Activated effector memory CD4-positive, alpha-beta T cell treated with anti-CD3 and anti-CD28 coated beads, Interleukin-2, amount 50 U/mL, for 16 hours (primary cell): ENCODE data around the gene E2F1.
A peak's percentile ranks its signal among the peaks of the same experiment; 100 is the strongest.

Experiments
- DNase-seq: peaks from one replicate; pipeline ENCODE4 v3.0.0-alpha.2; 2020

E2F1 gene

DNA sequence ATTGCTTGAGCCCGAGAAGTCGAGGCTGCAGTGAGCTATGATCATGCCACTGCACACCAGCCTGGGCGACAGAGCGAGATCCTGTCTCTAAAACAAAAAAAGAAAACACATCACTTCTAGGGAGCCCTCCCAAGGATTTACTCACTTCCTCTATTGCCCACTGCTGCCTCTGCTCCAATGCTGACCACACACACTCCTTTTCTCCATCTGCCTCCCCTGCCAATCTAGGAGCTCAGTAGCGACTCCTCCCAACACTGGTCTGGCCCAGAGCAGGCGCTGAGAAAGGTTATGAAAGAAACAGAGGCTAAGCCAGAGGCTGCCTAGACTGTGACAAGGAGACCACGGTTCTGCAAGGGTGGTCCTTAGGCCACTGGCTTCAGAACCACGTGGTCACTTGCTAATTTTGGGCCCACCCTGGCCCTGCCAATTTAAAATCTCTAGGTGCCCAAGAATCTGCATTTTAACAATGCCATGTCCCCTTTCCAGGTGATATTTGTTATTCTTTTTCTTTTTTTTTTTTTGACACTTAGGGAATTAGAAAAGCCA is 1.3 kb upstream of the E2F1 start:
- no peak for DNase-seq

DNA sequence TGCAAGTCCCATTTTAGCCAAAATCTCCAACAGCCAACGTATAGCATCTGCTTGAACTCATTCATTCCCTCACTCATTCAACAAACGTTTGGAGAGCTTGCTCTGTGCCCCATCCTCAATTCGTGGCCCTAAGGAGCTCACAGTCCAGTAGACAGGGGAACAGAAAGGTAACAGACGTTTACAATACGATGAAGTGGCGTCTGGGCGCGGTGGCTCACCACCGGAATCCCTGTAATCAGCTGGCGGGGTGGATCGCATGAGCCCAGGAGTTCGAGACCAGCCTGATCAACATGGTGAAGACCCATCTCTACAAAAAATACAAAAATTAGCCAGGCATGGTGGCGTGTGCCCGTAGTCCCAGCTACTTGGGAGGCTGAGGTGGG is 790 bp upstream of the E2F1 start:
- no peak for DNase-seq

DNA sequence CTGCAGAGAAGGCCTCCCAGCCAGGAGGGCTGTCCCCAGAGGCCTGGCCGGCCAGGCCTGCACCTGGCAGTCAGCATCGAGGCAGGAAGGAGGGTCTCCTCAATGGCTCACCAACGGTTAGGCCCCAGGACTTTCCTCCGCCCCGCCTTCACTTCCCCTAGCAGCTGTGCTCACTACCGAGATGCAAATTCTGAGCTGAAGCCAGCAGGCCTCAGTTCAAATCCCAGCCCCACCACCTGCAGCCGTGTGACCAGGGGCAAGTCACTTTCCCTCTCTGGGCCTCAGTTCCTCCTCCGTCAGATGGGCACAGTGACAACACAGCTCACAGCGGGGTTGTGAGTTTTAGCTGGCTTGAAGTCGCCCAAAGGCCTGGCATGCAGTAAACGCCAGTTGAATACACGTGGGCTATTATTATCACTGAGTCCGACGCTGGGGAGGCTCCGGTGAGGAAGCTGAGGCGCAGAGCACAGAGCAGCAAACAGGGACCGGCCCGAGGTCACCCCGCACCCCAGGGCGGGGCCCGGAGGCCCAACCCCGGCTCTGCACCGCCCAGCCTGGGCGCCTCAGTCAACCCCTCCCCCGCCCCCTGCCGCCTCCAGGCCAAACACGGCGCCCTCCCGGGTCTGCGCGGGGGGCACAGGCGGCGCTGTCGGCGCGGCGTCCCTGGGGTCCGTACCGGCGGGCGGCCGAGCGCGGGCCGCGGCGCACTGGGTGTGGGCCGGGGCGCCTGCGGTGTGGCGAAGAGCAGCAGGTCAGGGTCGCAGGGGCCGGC is 671 bp downstream of the E2F1 start:
- peak; percentile 83 for DNase-seq

DNA sequence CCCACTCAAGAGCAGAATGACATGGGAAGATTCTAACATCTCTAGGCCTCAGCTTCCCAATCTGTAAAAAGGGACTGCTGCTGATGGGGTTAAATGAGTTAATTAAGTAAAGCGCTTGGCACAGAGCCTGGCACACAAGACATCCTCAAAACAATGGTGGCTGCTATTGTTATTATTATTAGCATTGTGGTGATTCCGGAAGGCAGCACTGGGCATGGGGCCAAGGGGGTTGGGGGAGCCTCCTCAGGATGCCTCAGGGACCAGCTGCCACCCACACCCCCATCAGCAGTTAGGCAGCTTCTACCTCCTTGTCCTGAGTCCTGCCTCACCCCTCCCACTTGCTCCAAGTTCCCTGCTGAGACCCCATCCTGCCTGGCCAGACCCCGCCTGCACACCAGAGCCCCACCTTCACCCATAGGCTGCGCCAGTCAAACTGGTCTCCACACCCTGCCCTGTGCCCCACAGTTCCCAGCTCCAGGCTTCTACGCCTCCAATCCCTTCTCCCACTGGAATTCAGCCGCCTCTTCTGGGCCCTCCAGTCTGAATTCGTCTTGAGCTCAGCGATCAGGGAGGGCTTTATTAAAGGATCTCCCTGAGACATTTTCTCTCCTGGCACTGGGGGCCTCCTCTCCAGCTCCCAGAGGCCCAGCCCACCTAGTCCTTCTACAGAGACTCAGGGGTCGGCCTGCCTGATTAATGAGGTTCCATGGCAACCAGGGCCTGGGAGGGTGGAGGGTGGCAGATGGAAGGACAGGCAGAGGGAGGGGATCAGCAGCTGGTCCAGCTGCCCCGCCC is 1.5 kb downstream of the E2F1 start:
- no peak for DNase-seq

DNA sequence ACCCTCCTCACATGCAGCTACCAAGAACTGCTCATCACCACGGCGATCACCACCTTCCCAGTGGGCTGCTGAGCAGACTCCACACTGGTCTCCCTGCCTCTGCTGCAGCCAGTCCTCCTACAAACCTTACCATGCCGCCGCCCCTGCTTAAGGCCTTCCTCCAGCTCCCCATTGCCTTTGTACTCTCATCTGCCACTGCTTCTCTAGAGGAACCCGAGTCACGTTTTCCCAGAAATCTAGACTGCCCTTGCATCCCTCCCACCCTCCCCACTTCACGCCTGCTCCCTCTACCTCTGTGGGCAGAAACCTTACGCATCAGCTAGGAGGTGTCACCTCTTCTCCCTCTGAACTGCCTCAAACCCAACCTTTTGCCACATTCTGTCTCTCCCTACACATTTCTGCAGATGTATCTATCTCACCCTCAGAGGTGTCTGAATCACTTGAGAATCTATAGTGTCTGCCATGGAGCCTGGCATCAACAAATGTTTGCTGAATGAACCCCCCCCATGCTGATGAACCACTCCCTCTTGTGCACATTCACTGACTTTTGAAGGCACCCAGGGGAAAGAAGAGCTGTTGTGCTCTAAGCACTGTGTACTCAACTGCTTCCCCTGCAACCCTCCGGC is 4.3 kb downstream of the E2F1 start:
- DNase-seq: no peak

DNA sequence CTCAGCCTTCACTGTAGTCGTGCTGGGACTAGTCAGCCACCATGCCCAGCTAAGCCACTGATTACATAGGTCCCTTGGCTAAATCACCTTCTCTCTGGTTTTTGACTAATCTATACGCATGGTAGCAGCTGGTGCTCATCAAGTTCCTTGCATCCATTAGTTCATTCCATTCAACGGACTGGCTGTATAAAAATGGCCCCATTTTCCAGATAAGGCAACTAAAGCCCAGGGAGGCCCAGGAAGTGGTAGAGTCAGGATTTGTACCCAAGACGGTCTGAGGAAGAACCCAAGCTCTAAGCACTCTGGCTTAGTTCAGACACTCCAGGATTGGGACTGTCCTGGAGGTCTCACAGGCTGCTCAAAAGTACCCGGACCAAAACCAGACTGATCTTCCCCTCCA is 4.9 kb downstream of the E2F1 start:
- no peak for DNase-seq

DNA sequence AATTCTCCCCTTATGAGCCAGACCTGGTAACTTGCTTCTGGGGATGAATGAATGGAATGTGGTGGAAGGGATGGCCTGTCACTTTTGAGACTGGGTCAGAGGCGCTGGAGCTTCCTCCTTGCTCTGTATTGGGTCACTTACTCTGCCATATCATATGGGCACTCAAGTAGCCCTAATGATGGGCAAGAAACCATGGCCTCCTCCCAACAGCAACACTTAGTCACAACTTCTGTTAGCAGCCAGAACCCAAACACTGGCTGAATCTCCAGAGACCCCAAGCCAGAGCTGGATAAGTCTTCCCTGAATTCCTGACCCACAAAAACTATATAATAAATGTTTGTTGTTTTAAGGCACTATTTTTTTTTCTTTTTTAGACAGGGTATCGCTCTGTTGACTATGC is 5.5 kb downstream of the E2F1 start:
- DNase-seq: no peak

DNA sequence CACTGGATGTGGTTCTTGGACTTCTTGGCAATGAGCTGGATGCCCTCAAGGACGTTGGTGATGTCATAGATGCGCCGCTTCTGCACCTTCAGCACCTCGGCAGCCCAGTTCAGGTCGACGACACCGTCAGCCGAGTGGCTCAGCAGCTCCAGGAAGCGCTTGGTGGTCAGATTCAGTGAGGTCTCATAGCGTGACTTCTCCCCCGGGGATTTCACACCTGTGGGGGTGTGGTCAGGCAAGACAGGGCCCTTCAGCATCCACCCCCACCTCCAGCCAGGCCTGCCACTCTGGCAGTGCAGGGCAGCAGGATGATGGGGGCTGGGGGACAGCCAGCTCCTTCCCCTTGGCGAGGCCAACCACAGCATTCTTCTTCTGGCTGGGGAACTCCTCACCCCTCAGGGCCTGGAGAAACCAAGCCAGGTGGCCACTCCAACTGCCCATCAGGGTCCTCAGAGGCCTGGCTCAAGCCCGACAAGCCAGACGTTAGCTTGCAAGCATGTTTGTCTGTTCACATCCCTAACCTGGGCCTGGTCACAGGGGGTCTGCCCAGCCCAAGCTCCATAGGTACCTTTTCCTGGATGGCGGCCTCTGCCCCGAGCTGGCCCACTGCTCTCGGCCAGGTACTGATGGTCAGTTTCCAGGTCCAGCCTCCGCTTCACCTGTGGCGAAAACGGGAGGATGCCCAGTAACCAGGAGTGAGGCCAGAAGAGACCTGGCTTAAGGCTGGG is 6.3 kb downstream of the E2F1 start:
- DNase-seq: peak; percentile 79

DNA sequence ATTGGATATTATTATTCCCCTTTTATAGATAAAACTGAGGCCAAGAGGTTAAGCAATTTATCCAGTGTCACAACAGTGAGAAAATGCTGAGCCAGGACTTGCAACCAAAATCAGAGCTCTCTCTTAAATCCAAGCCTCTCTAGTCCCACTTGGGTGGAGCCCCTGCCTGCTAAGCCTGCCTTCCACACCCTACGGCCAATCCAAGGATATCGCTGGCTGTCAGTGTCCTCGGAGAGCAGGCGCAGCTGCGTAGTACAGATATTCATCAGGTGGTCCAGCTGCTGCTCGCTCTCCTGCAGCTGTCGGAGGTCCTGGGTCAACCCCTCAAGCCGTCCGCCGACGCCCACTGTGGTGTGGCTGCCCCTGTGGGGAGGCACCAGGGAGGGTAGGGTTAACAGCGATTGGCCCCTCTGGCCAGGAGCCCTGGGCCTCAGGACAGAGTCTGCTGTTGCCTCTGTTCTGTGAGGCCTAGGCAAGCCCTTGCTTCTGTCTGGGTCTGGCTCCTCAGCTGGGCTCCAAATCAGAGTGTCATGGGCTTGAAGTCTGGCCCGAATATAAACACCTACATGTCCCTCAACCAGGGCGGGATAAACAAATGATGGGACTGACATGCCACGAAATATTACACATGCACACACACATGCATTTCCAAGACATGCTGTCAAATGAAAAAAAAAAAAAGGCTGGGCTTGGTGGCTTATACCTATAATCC is 8.0 kb downstream of the E2F1 start:
- DNase-seq: no peak

DNA sequence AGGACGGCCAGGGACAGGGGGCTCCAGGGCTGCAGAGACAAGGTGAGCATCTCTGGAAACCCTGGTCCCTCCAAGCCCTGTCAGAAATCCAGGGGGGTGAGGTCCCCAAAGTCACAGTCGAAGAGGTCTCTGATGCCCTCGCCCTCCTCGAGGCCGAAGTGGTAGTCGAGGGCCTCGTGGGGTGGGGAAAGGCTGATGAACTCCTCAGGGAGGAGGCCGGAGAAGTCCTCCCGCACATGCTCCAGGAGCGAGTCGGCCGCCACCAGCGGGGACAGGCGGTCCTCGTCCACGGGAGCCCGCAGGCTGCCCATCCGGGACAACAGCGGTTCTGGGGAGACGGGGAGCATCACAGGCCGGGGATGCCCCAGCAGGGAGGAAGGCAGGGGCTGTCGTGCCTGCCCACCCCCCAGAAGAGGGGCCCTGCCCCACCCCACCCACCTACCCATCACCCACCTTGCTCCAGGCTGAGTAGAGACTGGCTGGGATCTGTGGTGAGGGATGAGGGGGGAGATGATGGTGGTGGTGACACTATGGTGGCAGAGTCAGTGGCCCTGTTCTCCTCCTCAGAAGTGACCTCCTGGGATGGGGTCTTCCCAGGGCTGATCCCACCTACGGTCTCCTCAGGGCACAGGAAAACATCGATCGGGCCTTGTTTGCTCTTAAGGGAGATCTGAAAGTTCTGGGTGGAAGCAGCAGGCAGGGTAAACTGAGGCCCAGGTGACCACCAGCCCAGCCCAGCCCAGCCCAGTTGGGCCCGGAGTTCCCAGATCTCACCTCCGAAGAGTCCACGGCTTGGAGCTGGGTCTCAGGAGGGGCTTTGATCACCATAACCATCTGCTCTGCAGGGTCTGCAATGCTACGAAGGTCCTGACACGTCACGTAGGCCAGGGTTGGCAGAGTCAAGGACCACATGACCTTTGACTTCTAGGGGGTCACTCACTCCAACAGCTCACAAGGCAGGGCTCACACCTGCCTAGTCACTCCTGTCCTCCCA is 9.2 kb downstream of the E2F1 start:
- no peak for DNase-seq

DNA sequence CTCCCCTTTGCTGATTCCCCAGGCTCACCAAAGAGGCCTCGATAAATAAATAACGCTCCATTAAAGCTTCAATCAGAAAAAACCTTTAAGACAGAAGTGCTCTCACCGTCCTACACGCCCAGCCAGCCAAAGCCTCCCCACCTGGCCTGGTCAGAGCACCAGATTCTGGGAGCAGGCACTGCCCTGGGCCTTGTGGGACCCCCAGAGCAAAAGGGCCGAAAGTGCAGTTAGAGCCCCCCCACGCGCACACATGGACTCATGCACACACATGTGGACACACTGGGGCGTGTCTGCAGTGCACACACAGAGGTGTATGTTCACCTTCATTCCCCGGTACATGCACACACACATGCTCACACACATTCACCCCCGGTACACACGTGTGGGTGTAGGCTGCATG is 10.1 kb downstream of the E2F1 start:
- no peak for DNase-seq

DNA sequence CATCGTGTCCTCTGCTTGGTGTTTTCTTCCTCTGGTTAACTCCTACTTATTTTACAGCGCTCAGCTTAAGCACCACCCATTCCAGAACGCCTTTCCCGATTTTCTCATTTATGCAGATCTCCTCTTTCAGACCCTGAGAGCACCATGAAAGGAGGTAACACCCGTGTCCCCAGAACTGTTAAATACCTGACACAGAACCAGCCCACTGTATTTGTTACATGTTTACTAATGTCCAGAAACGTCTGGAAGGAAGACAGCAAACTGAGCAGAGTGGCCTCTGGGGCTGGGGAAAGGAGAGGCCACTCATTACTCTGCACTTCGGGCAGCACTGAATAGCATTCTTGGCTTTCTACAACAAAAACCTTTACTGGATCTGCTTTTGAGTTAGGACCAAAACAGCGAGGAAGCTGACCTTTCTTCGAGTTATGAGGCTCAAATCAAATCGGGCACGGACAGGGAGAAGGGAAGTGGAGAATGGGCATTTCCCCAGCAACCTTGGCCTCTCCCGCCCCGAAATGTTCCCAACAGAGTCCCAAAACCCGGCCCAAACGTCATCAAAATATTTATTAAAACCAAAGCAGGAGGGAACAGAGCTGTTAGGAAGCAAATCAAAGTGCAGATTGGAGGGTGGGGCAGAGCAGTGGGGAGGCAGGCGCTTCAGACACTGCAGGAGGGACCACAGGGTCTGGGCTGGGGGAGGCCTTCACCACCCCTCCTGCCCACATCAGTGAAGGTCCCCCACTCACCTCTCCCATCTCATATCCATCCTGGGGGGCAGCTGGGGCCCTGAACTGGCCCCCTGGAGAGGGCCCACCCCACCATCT is 10.8 kb downstream of the E2F1 start:
- no peak for DNase-seq

DNA sequence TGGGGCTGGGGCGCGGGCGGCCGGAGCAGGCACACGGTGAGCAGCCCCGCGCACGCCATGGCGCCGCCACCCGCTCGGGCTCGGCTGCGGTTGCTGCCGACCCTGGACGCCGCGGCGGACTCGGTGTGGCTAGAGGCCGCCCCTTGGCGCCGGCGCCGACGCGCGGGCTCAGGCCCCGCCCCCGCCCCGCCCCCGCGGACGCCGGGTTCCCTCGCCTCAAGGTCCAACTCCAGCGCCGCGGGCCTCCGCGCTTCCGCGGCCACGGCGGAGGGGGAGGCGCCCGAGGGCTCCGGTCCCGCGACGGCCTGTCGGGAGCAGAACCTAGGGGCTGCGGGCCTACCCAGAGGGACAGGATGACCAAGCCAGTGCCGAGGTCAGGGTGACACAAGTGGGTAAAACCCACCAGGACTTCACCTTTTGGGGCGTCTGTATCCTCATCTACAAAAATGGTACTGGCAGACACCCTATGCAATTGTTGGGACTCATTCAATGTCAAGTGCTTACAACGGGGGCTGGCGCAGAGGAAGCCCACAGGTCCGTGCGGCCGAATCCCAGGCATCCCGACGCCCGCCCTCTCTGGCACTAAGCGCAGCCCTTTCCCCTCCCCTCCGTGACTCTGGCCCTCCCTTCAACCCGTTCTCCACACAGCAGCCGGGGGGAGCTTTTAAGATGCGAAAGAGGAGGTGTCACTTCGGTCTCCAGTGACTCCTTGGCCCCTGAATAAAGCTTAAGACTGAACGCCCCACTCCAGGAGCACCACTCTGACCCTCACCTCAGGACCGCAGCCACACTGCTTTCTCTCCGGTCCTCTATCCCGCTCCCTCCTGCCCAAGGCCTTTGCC is 11.7 kb downstream of the E2F1 start, which contains the start of gene NECAB3:
NECAB3 (minus strand) TSS at position 135 of the 842 bp plus-strand sequence; CDS start at position 59, 76 bp downstream.
- DNase-seq: peak; percentile 88

DNA sequence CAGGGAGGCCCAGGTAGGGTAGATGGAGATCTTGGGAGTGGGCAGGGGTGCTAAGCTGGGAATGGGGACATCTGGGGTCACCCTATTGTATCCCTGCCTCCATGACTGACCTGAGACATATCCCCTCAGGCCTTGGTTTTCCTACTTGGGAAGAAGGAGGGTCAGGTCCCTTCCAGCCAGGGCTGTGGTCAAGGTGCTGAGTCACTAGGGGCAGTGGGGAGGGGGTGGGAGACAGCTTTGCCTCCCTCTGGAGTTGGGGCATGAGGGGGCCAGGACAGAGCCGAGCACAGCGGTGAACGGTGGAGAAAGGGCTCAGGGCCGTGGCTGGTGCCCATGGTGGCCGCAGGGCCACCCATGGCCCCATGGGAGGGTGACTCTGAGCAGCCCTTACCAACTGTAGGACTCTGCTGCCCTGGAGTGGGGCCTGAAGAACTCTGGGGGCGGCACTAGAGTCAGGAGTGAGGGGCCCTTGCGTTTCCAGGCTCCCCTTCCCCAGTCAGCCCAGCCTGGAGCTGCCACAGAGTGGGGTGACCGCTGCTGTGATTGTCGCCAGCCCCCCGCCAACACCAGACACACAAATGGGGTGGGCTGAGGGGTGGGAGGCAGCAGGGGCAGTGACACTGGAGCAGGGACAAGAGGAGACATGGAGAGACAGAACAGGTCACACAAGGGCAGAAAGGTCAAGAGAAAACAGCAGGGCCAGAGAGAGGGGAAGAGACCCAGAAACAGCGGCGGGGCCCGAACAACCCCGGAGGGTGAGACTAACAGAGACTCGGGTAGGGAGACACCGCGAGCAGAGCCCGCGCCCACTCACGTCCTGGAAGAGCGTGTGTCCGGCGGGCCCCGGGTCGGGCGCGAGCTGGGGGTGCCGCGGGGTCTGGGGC is 12.5 kb downstream of the E2F1 start:
- DNase-seq: no peak

DNA sequence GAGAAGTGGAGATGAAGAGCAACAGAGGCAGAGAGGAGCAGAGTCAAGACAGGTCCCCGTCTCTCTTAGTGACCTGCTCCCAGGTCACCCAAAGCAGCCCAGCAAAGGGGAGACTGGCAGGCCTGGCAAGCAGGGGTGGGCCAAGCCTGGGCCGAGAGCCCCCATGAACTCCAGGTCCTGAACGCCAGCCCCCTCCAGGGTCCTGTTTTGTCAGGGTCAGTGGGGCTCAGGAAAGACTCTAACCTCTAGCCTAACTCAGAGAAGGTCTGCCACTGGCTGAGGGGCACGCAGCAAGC is 13.1 kb downstream of the E2F1 start:
- DNase-seq: no peak

DNA sequence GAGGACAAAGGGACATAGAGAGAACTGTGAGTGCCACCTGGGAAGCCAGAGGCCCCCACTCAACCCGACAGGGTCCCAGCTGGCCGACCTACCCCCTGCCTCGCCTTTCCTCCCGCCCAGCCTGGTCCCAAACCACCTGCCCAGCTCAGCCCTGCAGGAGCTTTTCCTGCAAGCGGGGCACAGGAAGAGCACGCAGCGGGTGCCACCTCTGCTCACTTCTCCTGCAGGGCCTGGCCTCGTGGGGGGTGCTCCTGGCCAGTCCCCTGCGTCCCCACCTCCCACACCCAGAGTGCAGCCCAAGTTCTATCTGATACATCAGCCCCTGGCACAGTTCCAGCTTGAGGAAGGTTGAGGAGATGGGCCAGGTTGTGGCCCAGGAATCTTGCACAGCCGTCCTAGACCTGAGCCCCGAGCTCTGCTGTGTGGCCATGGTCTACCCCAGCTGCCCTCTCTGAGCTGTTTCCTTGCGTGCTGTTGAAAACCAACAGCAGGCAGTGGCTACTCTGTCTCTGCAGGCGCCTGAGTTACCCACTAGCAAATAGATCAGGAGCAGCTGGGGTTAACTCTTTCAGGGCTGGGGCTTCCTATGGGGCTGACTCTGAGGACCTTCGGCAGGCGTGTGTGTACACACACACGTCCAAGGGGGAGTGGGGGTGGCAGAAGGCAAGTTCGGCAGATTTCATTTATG is 13.6 kb downstream of the E2F1 start:
- no peak for DNase-seq

DNA sequence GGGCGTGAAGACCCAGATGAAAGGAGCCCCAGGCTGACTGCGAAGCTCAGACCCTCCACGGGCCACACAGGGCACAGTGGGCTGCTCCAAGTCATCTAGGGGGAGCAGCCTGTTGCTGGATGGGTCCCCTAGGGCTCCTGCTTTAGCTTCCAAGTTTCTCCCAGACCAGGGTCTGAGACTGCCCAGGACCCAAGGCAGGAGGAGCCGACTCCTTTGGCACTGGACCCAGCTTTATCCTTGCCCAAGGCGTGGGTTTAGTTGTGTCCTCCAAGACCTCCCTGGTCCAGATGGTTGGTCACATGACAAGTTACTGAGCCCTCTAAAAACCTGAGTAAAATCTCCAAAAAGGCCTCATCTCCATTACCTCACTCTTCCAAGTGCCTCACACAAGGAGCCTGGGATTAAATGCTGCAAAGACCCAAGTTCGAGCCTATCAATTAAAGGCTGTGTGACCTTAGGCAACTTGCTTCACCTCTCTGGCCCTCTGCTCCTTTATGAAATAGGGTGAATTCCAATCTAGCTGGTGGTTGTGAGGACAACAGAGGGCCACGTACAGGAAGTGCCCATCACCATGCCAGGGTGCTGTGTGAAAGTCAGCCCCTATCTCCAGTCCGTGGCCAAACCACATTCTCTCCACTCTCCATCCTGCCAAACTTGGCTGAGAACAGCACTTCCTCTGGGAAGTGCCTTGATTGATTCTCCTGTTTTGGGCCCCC is 14.5 kb downstream of the E2F1 start:
- DNase-seq: no peak
